ENCODE measurements around the gene KIAA0040. TPM values are rescaled to one million over a fixed set of nuclear protein-coding genes. Genes with fewer than 3 reads are reported as not detected.

Gene KIAA0040
- polyA plus RNA-seq, 1 experiment: 10.8 TPM

GRCh38 chr1:175178456-175178855 lies 14.1 kb downstream of the KIAA0040 start:
- CTCF ChIA-PET: interaction anchor here (1.5 kb wide), 1 partner anchor 53 kb away, joined by 4 read pairs; no protein-coding TSS in a partner anchor
- POLR2A ChIA-PET: no interaction called here

GRCh38 chr1:175178056-175178455 lies 14.5 kb downstream of the KIAA0040 start:
- H3K4me3 ChIP-seq (ENCODE audit: low read depth, low read length): no peak overlapping the region
- no peak for DNase-seq (ENCODE audit: low read depth)
- H3K36me3 ChIP-seq (ENCODE audit: control insufficient read depth, insufficient read depth, low read length): no peaks in the 10 kb centered on the region
- ChIA-PET CTCF (no interaction called here), POLR2A (no interaction called here)
- TF ChIP-seq CTCF (IDR thresholded peaks at IDR 0.05; ENCODE audit: insufficient read depth, low read depth, low read length): no peak
- H3K27me3 ChIP-seq (ENCODE audit: control insufficient read depth, insufficient read depth, low read length): no peaks in the 10 kb centered on the region

More at GRCh38 chr1:175178456-175178855, 14.1 kb downstream of the KIAA0040 start:
- no peak for DNase-seq (ENCODE audit: low read depth)
- no peak for TF ChIP-seq CTCF (IDR thresholded peaks at IDR 0.05; ENCODE audit: insufficient read depth, low read depth, low read length)
- Histone ChIP-seq H3K4me3 (ENCODE audit: low read depth, low read length) (no peak overlapping the region), H3K36me3 (ENCODE audit: control insufficient read depth, insufficient read depth, low read length) (no peaks in the 10 kb centered on the region), H3K27me3 (ENCODE audit: control insufficient read depth, insufficient read depth, low read length) (no peaks in the 10 kb centered on the region)

- no peak for DNase-seq (ENCODE audit: low read depth)
- ChIA-PET CTCF (interaction anchor here (0.7 kb wide), 1 partner anchor 25 kb away, joined by 4 read pairs; no protein-coding TSS in a partner anchor), POLR2A (no interaction called here)
- Histone ChIP-seq H3K27me3 (ENCODE audit: control insufficient read depth, insufficient read depth, low read length) (no peaks in the 10 kb centered on the region), H3K36me3 (ENCODE audit: control insufficient read depth, insufficient read depth, low read length) (no peaks in the 10 kb centered on the region), H3K4me3 (ENCODE audit: low read depth, low read length) (no peak overlapping the region)
- no peak for TF ChIP-seq CTCF (IDR thresholded peaks at IDR 0.05; ENCODE audit: insufficient read depth, low read depth, low read length)
Observed at GRCh38 chr1:175176246-175176645, 16.3 kb downstream of the KIAA0040 start.

DNA sequence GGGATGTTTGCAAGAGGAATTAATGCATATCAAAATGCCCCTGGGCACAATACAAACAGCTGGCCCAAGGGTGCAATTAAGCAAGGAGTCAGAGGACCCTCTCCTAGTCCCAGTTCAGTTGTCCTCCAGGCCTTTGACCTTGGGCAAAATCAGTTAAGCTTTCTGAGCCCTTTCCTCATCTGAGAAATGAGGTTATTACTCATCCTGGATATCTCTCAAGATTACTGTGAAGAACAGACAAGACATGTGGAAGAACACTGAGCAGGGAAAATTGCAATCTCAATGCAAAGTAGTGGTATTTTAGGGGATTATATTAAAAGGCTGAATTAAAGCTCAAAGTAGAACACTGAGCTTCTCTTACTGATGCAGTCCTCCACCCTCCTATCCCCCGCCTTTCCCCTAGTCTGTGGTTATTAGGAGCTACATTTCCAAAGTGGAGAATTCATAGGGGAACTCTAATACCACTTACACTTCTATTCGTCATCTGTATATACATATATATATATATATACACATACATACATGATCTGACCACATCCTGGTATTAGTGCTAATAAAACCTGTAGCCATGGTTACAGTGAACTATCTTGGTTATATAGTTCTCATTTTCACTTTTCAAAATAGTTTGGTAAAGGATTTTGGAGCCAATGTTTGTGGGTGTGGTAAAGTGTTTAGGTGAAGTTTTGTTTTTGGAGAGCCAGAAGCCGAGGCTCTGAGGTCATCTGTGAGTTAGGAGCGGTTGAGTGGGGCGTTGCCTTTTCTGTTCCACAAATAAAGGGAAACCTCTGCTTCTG lies 18.1 kb downstream of the KIAA0040 start:
- Histone ChIP-seq H3K4me3 (ENCODE audit: low read depth, low read length) (no peak overlapping the region), H3K36me3 (ENCODE audit: control insufficient read depth, insufficient read depth, low read length) (no peaks in the 10 kb centered on the region), H3K27me3 (ENCODE audit: control insufficient read depth, insufficient read depth, low read length) (no peaks in the 10 kb centered on the region)
- CTCF ChIA-PET: interaction anchor here (0.6 to 2.0 kb wide), 3 partner anchors 16 to 22 kb away, joined by 3 to 13 read pairs (median 4); no protein-coding TSS in a partner anchor
- POLR2A ChIA-PET: no interaction called here
- DNase-seq (ENCODE audit: low read depth): no peak
- TF ChIP-seq CTCF (IDR thresholded peaks at IDR 0.05; ENCODE audit: insufficient read depth, low read depth, low read length): no peak

- Histone ChIP-seq H3K36me3 (ENCODE audit: control insufficient read depth, insufficient read depth, low read length) (no peaks in the 10 kb centered on the region), H3K4me3 (ENCODE audit: low read depth, low read length) (no peak overlapping the region), H3K27me3 (ENCODE audit: control insufficient read depth, insufficient read depth, low read length) (no peaks in the 10 kb centered on the region)
- POLR2A ChIA-PET: no interaction called here
- CTCF ChIA-PET: interaction anchor here (0.6 to 2.0 kb wide), 5 partner anchors 15 to 124 kb away, joined by 3 to 13 read pairs (median 3); no protein-coding TSS in a partner anchor
- DNase-seq (ENCODE audit: low read depth): no peak
- no peak for TF ChIP-seq CTCF (IDR thresholded peaks at IDR 0.05; ENCODE audit: insufficient read depth, low read depth, low read length)
Observed at GRCh38 chr1:175173531-175173930, 19.0 kb downstream of the KIAA0040 start.

All from BJ (cell line).